MM.1S (cell line): ENCODE data around the gene TMEM132D.

ENCODE experiments used
- DNase-seq: peaks from one replicate; pipeline ENCODE4 v3.0.0-alpha.2; 2015
- H2AFZ ChIP-seq: fragments of 300-600 bp; sonication (generic); 2 replicates; pipeline ENCODE4 v1.6.0; 2016; ENCODE audit warnings: antibody characterized with exemption, low read length
- H3F3A ChIP-seq: fragments of 300-600 bp; sonication (generic); 2 replicates; pipeline ENCODE4 v1.6.1; 2016; ENCODE audit warnings: mild to moderate bottlenecking, antibody characterized with exemption, low read length, moderate library complexity, mixed read lengths; ENCODE audit not compliant: insufficient read depth
- H3K27ac ChIP-seq: fragments of 300-600 bp; sonication (generic); 2 replicates; pipeline ENCODE4 v1.5.1; 2016; ENCODE audit warnings: mild to moderate bottlenecking, low read length
- H3K27me3 ChIP-seq: fragments of 300-600 bp; sonication (generic); replicated peaks from 2 replicates; pipeline ENCODE4 v1.6.0; 2016; ENCODE audit warnings: low read length; ENCODE audit not compliant: insufficient read depth
- H3K36me3 ChIP-seq: fragments of 300-600 bp; sonication (generic); replicated peaks from 2 replicates; pipeline ENCODE4 v1.6.1; 2016; ENCODE audit warnings: mild to moderate bottlenecking, low read length, mixed read lengths; ENCODE audit not compliant: insufficient read depth
- H3K4me1 ChIP-seq: fragments of 300-600 bp; sonication (generic); 2 replicates; pipeline ENCODE4 v1.6.1; 2016; ENCODE audit warnings: low read length, mixed read lengths
- H3K4me2 ChIP-seq: fragments of 300-600 bp; sonication (generic); 2 replicates; pipeline ENCODE4 v1.6.0; 2016; ENCODE audit warnings: low read depth, low read length
- H3K4me3 ChIP-seq: fragments of 300-600 bp; sonication (generic); 2 replicates; pipeline ENCODE4 v1.5.1; 2016; ENCODE audit warnings: low read length, mixed read lengths
- H3K79me2 ChIP-seq: fragments of 300-600 bp; sonication (generic); 2 replicates; pipeline ENCODE4 v1.6.1; 2016; ENCODE audit warnings: mixed run types, low read length, mixed read lengths
- H3K9ac ChIP-seq: fragments of 300-600 bp; sonication (generic); 2 replicates; pipeline ENCODE4 v1.6.1; 2016; ENCODE audit warnings: low read length, mixed read lengths
- H3K9me2 ChIP-seq: fragments of 300-600 bp; sonication (generic); replicated peaks from 2 replicates; pipeline ENCODE4 v1.6.1; 2016; ENCODE audit warnings: mild to moderate bottlenecking, low read length, mixed read lengths; ENCODE audit not compliant: insufficient read depth
- H3K9me3 ChIP-seq: fragments of 300-600 bp; sonication (generic); replicated peaks from 2 replicates; pipeline ENCODE4 v1.6.1; 2016; ENCODE audit warnings: mild to moderate bottlenecking, low read length, mixed read lengths; ENCODE audit not compliant: insufficient read depth
- H4K20me1 ChIP-seq: fragments of 300-600 bp; sonication (generic); 2 replicates; pipeline ENCODE4 v1.6.1; 2016; ENCODE audit warnings: mild to moderate bottlenecking, low read length, moderate library complexity, mixed read lengths; ENCODE audit not compliant: insufficient read depth
- EZH2 ChIP-seq: fragments of 300-600 bp; sonication (generic); optimal IDR thresholded peaks from 2 replicates; pipeline ENCODE3; 2017; ENCODE audit warnings: low read depth, mild to moderate bottlenecking, antibody characterized with exemption, low read length, mixed read lengths
- EZH2phosphoT487 ChIP-seq: fragments of 300-600 bp; sonication (generic); IDR thresholded peaks from 2 replicates; pipeline ENCODE4 v1.6.1; 2018; ENCODE audit warnings: antibody characterized with exemption, low read length
- TF ChIP-seq, protein P1 (sequence below): fragments of 300-600 bp; sonication (generic); IDR thresholded peaks from 2 replicates; pipeline ENCODE4 v1.5.1; 2016; ENCODE audit warnings: antibody characterized with exemption, low read length, mixed read lengths

The TMEM132D gene

DNA sequence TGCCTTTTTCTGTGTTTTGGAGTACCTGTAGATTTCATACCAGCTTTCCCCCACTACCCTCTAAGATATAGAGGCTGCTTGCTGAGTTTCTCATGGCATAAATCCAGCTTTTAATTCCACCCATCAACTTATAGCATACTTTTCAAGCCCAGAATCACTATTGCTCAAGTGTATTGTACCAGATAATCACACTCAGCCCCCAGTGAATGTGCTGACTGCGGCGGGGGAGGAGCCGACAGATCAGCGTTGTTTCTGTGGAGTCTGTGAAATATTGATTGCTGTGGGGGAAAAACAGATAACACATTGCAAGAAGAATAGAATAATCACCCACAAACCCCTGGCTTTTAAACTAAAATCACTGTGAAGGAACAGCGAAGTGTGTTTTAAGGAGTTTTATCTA lies 296.1 kb downstream of the TMEM132D start:
- H2AFZ ChIP-seq = no peak overlapping the region
- H4K20me1 ChIP-seq = no peaks in the 10 kb centered on the region
- H3K4me3 ChIP-seq = no peak overlapping the region
- no peaks in the 10 kb centered on the region for H3K27me3 ChIP-seq
- H3K79me2 ChIP-seq = no peaks in the 10 kb centered on the region
- no peak for DNase-seq
- no peaks in the 10 kb centered on the region for H3K9me2 ChIP-seq
- no peaks in the 10 kb centered on the region for H3K9me3 ChIP-seq
- H3K4me1 ChIP-seq = no peaks in the 10 kb centered on the region
- no peak overlapping the region for H3K27ac ChIP-seq
- H3K9ac ChIP-seq = no peak overlapping the region
- no peak overlapping the region for H3K4me2 ChIP-seq
- TF ChIP-seq, protein P1, sequence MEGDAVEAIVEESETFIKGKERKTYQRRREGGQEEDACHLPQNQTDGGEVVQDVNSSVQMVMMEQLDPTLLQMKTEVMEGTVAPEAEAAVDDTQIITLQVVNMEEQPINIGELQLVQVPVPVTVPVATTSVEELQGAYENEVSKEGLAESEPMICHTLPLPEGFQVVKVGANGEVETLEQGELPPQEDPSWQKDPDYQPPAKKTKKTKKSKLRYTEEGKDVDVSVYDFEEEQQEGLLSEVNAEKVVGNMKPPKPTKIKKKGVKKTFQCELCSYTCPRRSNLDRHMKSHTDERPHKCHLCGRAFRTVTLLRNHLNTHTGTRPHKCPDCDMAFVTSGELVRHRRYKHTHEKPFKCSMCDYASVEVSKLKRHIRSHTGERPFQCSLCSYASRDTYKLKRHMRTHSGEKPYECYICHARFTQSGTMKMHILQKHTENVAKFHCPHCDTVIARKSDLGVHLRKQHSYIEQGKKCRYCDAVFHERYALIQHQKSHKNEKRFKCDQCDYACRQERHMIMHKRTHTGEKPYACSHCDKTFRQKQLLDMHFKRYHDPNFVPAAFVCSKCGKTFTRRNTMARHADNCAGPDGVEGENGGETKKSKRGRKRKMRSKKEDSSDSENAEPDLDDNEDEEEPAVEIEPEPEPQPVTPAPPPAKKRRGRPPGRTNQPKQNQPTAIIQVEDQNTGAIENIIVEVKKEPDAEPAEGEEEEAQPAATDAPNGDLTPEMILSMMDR = no peak
- TF ChIP-seq EZH2phosphoT487 = no peak
- H3K36me3 ChIP-seq = no peaks in the 10 kb centered on the region
- H3F3A ChIP-seq = no peaks in the 10 kb centered on the region

DNA sequence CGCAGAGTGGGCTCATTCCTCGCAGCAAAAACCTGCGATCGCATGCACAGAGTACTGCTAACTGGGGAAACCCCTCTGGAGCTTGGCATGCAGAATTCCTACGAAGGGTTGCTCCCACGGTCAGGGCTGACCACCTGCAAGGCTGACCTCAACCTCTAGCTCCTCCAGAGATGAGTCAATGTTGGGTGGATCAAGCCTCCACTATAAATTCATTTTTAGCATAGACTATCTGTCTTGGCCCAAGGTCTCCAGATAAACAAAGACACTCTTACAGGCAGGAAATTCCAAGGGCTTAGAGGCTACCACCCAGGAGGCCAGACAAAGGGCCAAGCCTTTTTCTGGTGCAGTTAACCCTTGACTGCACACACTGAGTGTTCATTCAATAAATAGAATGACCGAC lies 296.5 kb downstream of the TMEM132D start:
- DNase-seq = no peak
- H3K4me2 ChIP-seq = no peak overlapping the region

DNA sequence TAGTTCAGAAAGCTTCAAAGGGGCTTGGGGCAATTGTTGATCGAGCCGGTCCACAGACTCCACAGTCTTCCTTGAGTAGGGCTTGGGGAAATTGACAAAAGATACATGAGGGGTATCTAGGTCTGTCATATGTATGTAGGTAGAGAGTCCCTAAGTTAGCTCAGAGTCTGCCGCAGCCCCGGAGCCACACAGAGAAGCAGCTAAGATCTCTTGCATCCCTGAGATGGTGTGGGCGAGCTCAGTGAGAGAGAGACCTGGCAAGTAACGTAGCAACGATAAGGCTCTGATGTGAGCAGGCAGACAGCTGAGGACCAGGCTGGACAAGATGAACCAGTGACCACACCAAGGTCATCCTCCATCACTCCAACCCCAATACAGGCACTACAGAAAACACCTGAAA lies 297.6 kb downstream of the TMEM132D start:
- DNase-seq = no peak
- H3K9ac ChIP-seq = no peak overlapping the region
- H3K79me2 ChIP-seq = no peaks in the 10 kb centered on the region
- H3K4me3 ChIP-seq = no peak overlapping the region
- TF ChIP-seq, protein P1 = no peak
- no peak for TF ChIP-seq EZH2phosphoT487
- no peak for TF ChIP-seq EZH2
- no peak overlapping the region for H2AFZ ChIP-seq
- no peaks in the 10 kb centered on the region for H3K4me1 ChIP-seq
- no peaks in the 10 kb centered on the region for H3K27me3 ChIP-seq
- no peaks in the 10 kb centered on the region for H3K36me3 ChIP-seq
- H3K27ac ChIP-seq = no peak overlapping the region
- no peaks in the 10 kb centered on the region for H3F3A ChIP-seq
- no peak overlapping the region for H3K4me2 ChIP-seq
- no peaks in the 10 kb centered on the region for H3K9me2 ChIP-seq
- H4K20me1 ChIP-seq = no peaks in the 10 kb centered on the region
- H3K9me3 ChIP-seq = no peaks in the 10 kb centered on the region

More for the DNA sequence above, 296.5 kb downstream of the TMEM132D start:
- TF ChIP-seq, protein P1 = no peak
- TF ChIP-seq EZH2 (no peak), EZH2phosphoT487 (no peak)
- no peaks in the 10 kb centered on the region for H3K4me1 ChIP-seq
- no peak overlapping the region for H2AFZ ChIP-seq
- no peaks in the 10 kb centered on the region for H3K79me2 ChIP-seq
- no peaks in the 10 kb centered on the region for H4K20me1 ChIP-seq
- no peaks in the 10 kb centered on the region for H3F3A ChIP-seq
- H3K4me3 ChIP-seq = no peak overlapping the region
- no peaks in the 10 kb centered on the region for H3K27me3 ChIP-seq
- H3K9ac ChIP-seq = no peak overlapping the region
- H3K9me2 ChIP-seq = no peaks in the 10 kb centered on the region
- H3K9me3 ChIP-seq = no peaks in the 10 kb centered on the region
- H3K27ac ChIP-seq = no peak overlapping the region
- no peaks in the 10 kb centered on the region for H3K36me3 ChIP-seq

DNA sequence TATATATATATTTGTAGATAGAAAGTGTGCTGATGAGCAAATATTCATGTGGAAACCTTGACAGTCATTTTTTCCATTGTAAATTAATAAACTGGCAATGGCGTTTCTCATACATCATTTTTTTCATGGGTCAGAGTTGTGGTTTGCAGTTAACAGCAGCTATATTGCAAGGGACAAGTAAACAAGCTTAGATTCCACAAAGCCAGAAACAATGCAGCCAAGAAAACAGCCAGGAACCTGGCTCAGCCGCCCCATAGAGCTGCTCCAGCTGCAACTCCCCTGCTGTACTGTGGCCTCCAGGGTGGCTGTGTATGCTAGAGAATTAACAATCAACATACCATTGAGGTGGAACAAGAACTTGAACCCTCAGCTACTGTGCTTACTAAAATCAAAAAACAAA lies 298.2 kb downstream of the TMEM132D start:
- no peak for DNase-seq
- Histone ChIP-seq H3K9me3 (no peaks in the 10 kb centered on the region), H4K20me1 (no peaks in the 10 kb centered on the region), H3F3A (no peaks in the 10 kb centered on the region), H3K27ac (no peak overlapping the region), H3K4me1 (no peaks in the 10 kb centered on the region), H3K9ac (no peak overlapping the region), H2AFZ (no peak overlapping the region), H3K79me2 (no peaks in the 10 kb centered on the region), H3K4me2 (no peak overlapping the region), H3K27me3 (no peaks in the 10 kb centered on the region), H3K4me3 (no peak overlapping the region), H3K36me3 (no peaks in the 10 kb centered on the region), H3K9me2 (no peaks in the 10 kb centered on the region)
- TF ChIP-seq EZH2phosphoT487 = no peak
- TF ChIP-seq EZH2 = no peak
- TF ChIP-seq, protein P1 = no peak
